Adrenal gland (tissue), 5 donors: Measurements from ENCODE around the gene PRDX2.

Experiments
- POLR2A ChIP-seq, 2 donors: fragments of 450-650 bp; IDR thresholded peaks; one replicate each; pipeline ENCODE4 v1.6.1; 2017; ENCODE audit warnings: antibody characterized with exemption in 2 of 2, mild to moderate bottlenecking in 2 of 2, moderate library complexity in 1 of 2
- TF ChIP-seq, protein P1 (sequence below), 6 experiments: fragments of 450-650 bp in 4 of 6; fragments of 200-600 bp in 2 of 6; sonication (generic) in 1 of 6; IDR thresholded peaks; 1 replicate in 5 of 6; 2 replicates in 1 of 6; pipeline versions ENCODE4 v1.5.1 to v1.8.0; 2016 to 2021; ENCODE audit warnings: antibody characterized with exemption in 6 of 6, mild to moderate bottlenecking in 2 of 6, moderate library complexity in 1 of 6
- donor health status: DM: no; HTN: no; CAD: no.

GRCh38 chr19:12752056-12752781 is 49.4 kb downstream of the PRDX2 start:
- TF ChIP-seq, protein P1, sequence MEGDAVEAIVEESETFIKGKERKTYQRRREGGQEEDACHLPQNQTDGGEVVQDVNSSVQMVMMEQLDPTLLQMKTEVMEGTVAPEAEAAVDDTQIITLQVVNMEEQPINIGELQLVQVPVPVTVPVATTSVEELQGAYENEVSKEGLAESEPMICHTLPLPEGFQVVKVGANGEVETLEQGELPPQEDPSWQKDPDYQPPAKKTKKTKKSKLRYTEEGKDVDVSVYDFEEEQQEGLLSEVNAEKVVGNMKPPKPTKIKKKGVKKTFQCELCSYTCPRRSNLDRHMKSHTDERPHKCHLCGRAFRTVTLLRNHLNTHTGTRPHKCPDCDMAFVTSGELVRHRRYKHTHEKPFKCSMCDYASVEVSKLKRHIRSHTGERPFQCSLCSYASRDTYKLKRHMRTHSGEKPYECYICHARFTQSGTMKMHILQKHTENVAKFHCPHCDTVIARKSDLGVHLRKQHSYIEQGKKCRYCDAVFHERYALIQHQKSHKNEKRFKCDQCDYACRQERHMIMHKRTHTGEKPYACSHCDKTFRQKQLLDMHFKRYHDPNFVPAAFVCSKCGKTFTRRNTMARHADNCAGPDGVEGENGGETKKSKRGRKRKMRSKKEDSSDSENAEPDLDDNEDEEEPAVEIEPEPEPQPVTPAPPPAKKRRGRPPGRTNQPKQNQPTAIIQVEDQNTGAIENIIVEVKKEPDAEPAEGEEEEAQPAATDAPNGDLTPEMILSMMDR (IDR thresholded peaks at IDR 0.05): no peak
- TF ChIP-seq POLR2A (IDR thresholded peaks at IDR 0.05): no peak
